GM21423 (cell line): ENCODE data around the gene NFKB1.
"Not testable (repeated sequence)": the region's sequence is repeated elsewhere in the genome, so short reads cannot be mapped to it uniquely, and the experiment has no call there.

Experiments
- ATAC-seq: cut with Tn5 transposase; IDR thresholded peaks from one replicate; pipeline ENCODE4 v1.9.1; 2021; ENCODE audit warnings: mild to moderate bottlenecking, moderate library complexity; ENCODE audit not compliant: unreplicated experiment

Gene NFKB1

DNA sequence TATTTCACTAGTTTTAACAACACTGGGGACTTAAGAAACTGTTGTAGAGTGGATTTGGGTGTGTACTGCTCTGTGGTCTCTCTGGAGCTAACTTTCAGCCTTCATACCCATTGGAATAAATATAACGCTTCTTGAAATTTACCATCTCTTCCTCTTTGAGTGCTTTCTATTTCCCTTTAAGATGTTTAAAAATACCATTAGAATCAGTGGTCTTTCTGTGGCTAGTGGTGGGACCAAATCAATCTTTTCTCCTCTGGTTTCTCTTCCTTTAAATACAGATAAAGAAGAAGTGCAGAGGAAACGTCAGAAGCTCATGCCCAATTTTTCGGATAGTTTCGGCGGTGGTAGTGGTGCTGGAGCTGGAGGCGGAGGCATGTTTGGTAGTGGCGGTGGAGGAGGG is 92.0 kb downstream of the NFKB1 start:
- no peak for ATAC-seq

DNA sequence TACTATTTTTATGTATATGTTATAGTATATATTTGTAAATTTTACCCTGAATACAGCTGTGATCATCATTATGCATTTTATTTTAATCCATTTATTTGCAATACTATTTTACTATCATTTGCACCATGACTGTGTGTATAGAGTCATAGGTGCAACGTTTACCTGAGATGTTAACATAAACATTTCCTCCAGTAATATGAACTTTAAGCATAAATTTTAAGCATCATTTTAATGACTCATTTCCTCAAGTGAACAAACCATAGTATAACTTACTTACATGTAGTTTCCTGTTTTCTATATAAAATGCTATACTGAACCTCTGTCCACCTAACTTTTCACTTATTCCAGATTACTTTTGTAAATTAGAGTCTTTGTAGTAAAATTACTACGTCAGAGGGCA is 92.8 kb downstream of the NFKB1 start:
- ATAC-seq, result no peak

GRCh38 chr4:102596532-102596931 is 95.4 kb downstream of the NFKB1 start:
- no peak for ATAC-seq

- ATAC-seq, result peak; percentile 90
These were observed 97.1 kb downstream of the NFKB1 start for GRCh38 chr4:102598086-102598761.

GRCh38 chr4:102598762-102599374 is 97.7 kb downstream of the NFKB1 start:
- ATAC-seq, result peak; percentile 35

DNA sequence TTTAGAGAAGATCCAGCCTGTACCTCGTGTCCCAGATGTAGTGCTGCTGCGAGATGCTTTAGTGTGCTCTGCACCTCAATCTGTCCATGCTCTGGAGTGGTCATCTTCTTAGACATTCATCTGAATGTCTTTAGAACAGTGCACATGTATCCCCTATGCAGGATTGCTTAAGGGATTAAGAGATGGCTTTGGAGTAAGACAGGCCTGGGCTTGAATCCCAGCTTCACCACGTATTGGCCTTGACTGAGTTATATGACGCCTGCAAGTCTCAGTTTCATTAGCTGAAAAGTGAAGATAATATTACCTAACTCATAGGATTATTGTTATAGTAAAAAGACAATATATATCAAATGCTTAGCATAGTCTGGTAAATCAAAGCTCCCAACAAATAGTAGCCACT is 98.3 kb downstream of the NFKB1 start:
- no peak for ATAC-seq

- no peak for ATAC-seq
These were observed 98.7 kb downstream of the NFKB1 start for GRCh38 chr4:102599886-102600285.

GRCh38 chr4:102600689-102601088 is 99.5 kb downstream of the NFKB1 start:
- ATAC-seq, result no peak

GRCh38 chr4:102601586-102602227 is 100.5 kb downstream of the NFKB1 start:
- ATAC-seq, result no peak

GRCh38 chr4:102604222-102604940 is 103.2 kb downstream of the NFKB1 start:
- no peak for ATAC-seq

GRCh38 chr4:102606261-102606660 is 105.1 kb downstream of the NFKB1 start:
- ATAC-seq, result no peak

- ATAC-seq, result no peak
These were observed 105.8 kb downstream of the NFKB1 start for GRCh38 chr4:102606846-102607450.

GRCh38 chr4:102608190-102608589 is 107.0 kb downstream of the NFKB1 start:
- no peak for ATAC-seq

- ATAC-seq, result no peak
These were observed 108.8 kb downstream of the NFKB1 start for GRCh38 chr4:102610007-102610406.

- ATAC-seq, result no peak
These were observed 109.3 kb downstream of the NFKB1 start for GRCh38 chr4:102610476-102610875.

DNA sequence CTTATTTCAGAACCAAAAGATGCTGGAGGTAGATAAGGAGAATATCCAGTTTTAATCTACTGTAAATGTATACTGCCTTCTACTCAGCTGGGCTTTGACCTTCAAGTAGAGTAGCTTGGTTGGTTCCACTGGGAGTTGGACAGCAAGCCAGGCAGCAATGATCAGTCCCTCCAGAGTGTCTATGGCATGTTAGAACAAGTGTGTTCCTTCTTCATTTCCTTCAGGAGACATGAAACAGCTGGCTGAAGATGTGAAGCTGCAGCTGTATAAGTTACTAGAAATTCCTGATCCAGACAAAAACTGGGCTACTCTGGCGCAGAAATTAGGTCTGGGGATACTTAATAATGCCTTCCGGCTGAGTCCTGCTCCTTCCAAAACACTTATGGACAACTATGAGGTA is 111.1 kb downstream of the NFKB1 start:
- no peak for ATAC-seq

- ATAC-seq, result peak; percentile 64
These were observed 111.7 kb downstream of the NFKB1 start for GRCh38 chr4:102612824-102613366.

DNA sequence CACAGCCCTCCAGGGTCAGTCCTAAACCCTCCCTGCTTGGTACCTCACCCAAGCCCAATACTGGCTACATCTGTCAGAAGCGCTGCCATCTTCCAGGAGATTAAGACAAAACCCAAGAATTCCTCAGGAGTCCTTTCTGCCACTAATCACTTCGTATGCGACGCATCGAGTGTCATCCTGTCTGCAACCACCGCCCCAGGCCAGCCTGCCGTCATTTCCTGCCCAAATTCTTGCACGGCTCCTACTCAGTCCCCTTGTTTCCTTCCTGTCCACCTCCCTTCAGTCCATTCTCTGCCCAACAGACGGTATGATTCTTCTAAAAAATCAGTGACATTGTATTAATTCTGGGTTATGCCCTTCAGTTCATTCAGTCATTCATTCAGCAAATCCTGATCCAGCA is 113.6 kb downstream of the NFKB1 start:
- ATAC-seq, result no peak

DNA sequence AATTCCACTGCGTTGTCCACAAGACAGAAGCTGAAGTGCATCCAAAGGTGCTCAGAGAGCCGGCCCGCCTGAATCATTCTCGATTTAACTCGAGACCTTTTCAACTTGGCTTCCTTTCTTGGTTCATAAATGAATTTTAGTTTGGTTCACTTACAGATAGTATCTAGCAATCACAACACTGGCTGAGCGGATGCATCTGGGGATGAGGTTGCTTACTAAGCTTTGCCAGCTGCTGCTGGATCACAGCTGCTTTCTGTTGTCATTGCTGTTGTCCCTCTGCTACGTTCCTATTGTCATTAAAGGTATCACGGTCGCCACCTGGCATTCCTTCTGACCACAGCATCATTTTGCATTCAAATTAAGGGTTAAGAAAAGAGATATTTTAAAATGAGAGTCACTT is 115.5 kb downstream of the NFKB1 start:
- no peak for ATAC-seq

DNA sequence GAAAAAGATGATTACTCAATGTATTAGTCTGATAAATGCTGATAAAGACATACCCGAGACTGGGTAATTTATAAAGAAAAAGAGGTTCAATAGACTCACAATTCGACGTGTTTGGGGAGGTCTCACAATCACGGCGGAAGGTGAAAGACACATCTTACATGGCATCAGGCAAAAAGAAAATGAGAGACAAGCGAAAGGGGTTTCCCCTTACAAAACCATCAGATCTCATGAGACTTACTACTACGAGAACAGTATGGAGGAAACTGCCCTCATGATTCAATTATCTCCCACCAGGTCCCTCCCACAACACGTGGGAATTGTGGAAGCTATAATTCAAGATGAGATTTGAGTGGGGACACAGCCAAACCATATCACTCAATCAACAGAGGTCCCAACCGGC is 117.9 kb downstream of the NFKB1 start:
- ATAC-seq, result not testable (repeated sequence)
